NB4 (cell line): Measurements from ENCODE around the gene CISD1.

Experiments
- DNase-seq: peaks from one replicate; pipeline ENCODE4 v3.0.0; 2010; ENCODE audit warnings: low read depth
- H3K4me3 ChIP-seq: one replicate; pipeline ENCODE4 v1.5.1; 2011; ENCODE audit warnings: mild to moderate bottlenecking, low read depth, low read length, moderate library complexity
- CTCF ChIP-seq: IDR thresholded peaks from one replicate; pipeline ENCODE4 v1.5.1; 2012; ENCODE audit warnings: low read depth, low read length
- MAX ChIP-seq: IDR thresholded peaks from 2 replicates; pipeline ENCODE4 v1.6.1; 2011; ENCODE audit warnings: low read depth, low read length
- MYC ChIP-seq: IDR thresholded peaks from 2 replicates; pipeline ENCODE4 v1.6.1; 2011; ENCODE audit warnings: low read depth, low read length
- POLR2A ChIP-seq: IDR thresholded peaks from 2 replicates; pipeline ENCODE4 v1.6.1; 2011; ENCODE audit warnings: mild to moderate bottlenecking; ENCODE audit not compliant: insufficient read length; ENCODE audit errors: extremely low read depth

The CISD1 gene

GRCh38 chr10:58265249-58265648 lies 3.7 kb upstream of the CISD1 start:
- H3K4me3 ChIP-seq, result peak overlapping the region; percentile 80
- DNase-seq, result no peak
- TF ChIP-seq POLR2A, result no peak
- TF ChIP-seq MYC, result no peak
- TF ChIP-seq MAX, result no peak
- TF ChIP-seq CTCF, result no peak

GRCh38 chr10:58266003-58266825 lies 2.7 kb upstream of the CISD1 start:
- TF ChIP-seq CTCF (no peak), MYC (peak; percentile 57; the same call in 1 of the 2 replicates), MAX (peak; percentile 61)
- peak; percentile 72 for DNase-seq
- H3K4me3 ChIP-seq, result peak overlapping the region; percentile 80

GRCh38 chr10:58266826-58267712 lies 1.9 kb upstream of the CISD1 start:
- no peak for TF ChIP-seq CTCF
- TF ChIP-seq POLR2A, result peak; percentile 1
- peak; percentile 88 for TF ChIP-seq MYC
- TF ChIP-seq MAX, result peak; percentile 86
- peak overlapping the region; percentile 80 for H3K4me3 ChIP-seq
- peak; percentile 94 for DNase-seq

- TF ChIP-seq MYC, result peak; percentile 84
- TF ChIP-seq MAX, result peak; percentile 95
- no peak for TF ChIP-seq CTCF
- TF ChIP-seq POLR2A, result peak; percentile 88
- peak within 1 kb of the TSS; percentile 80 for H3K4me3 ChIP-seq
- DNase-seq, result peak; percentile 97
These were observed 1.1 kb upstream of the CISD1 start, which contains the start of gene IPMK for GRCh38 chr10:58267713-58268453. IPMK (minus strand) TSS chr10:58267894; CDS start chr10:58267611, 283 bp downstream.

GRCh38 chr10:58268454-58268945 lies 462 bp upstream of the CISD1 start:
- TF ChIP-seq CTCF, result no peak
- no peak for TF ChIP-seq MYC
- no peak for TF ChIP-seq POLR2A
- no peak for TF ChIP-seq MAX
- peak overlapping the region; percentile 71 for H3K4me3 ChIP-seq
- DNase-seq, result no peak
